Right ventricle myocardium superior (tissue), 1 donor: ENCODE results near the gene TPT1. TPM values are rescaled to one million over a fixed set of nuclear protein-coding genes. Genes with fewer than 3 reads are reported as not detected.
A peak's percentile ranks its signal among the peaks of the same experiment; 100 is the strongest.

ENCODE experiments used
- ATAC-seq: fragments of 200-7000 bp; cut with Tn5 transposase; one replicate; pipeline ENCODE4 v1.9.1; 2020; ENCODE audit warnings: mild to moderate bottlenecking; ENCODE audit not compliant: poor library complexity
- DNase-seq: peaks from one replicate; pipeline ENCODE4 v3.0.0-alpha.2; 2020
- intact Hi-C: fragments of 100-400 bp; cut with DNase I; formaldehyde crosslinking; loops from one replicate; pipeline ENCODE4 v1.11.2; 2022
- total RNA-seq: library from RNA; stranded (reverse); fragmentation: NEBNext Ultra II Directional; extraction: Animal tissue kit (Norgen Biotek cat#: 25700); gene quantifications from one replicate; pipeline ENCODE4 v1.2.1, GENCODE V29; 2021
- donor health status: DM: no; HTN: yes; CAD: no; lungs with severe emphysema.

The TPT1 gene
- total RNA-seq, 1 donor from 2014 or later: 4,220 TPM

- ATAC-seq: no peak
- no peak for DNase-seq
- intact Hi-C loops: no loop called here
Observed at GRCh38 chr13:45339867-45340266, 1.1 kb downstream of the TPT1 start.

- ATAC-seq (no peak), DNase-seq (no peak)
- intact Hi-C loops: no loop called here
Observed at GRCh38 chr13:45339399-45339798, 1.6 kb downstream of the TPT1 start.

GRCh38 chr13:45337803-45338202, 3.2 kb downstream of the TPT1 start:
- ATAC-seq (no peak), DNase-seq (no peak)
- intact Hi-C loops: no loop called here

- ATAC-seq (no peak), DNase-seq (no peak)
- intact Hi-C loops: no loop called here
Observed at GRCh38 chr13:45337395-45337794, 3.6 kb downstream of the TPT1 start.

GRCh38 chr13:45336025-45336800, 4.8 kb downstream of the TPT1 start:
- no peak for DNase-seq
- intact Hi-C loops: no loop called here
- ATAC-seq: no peak

- DNase-seq (no peak), ATAC-seq (no peak)
- intact Hi-C loops: no loop called here
Observed at GRCh38 chr13:45335397-45336024, 5.5 kb downstream of the TPT1 start.

- intact Hi-C loops: no loop called here
- ATAC-seq (no peak), DNase-seq (no peak)
Observed at GRCh38 chr13:45333977-45334922, 6.7 kb downstream of the TPT1 start.

- no peak for DNase-seq
- no peak for ATAC-seq
- intact Hi-C loops: no loop called here
Observed at GRCh38 chr13:45333251-45333976, 7.6 kb downstream of the TPT1 start.

- intact Hi-C loops: no loop called here
- no peak for DNase-seq
- no peak for ATAC-seq
Observed at GRCh38 chr13:45332831-45333219, 8.2 kb downstream of the TPT1 start.

GRCh38 chr13:45332036-45332830, 8.8 kb downstream of the TPT1 start:
- ATAC-seq (peak; percentile 2), DNase-seq (no peak)
- intact Hi-C loops: no loop called here

- DNase-seq (no peak), ATAC-seq (no peak)
- intact Hi-C loops: no loop called here
Observed at GRCh38 chr13:45331692-45332035, 9.3 kb downstream of the TPT1 start.

GRCh38 chr13:45331123-45331619, 9.8 kb downstream of the TPT1 start:
- ATAC-seq (no peak), DNase-seq (no peak)
- intact Hi-C loops: no loop called here

- no peak for DNase-seq
- no peak for ATAC-seq
- intact Hi-C loops: no loop called here
Observed at GRCh38 chr13:45328661-45329111, 12.3 kb downstream of the TPT1 start.

GRCh38 chr13:45327253-45327955, 13.6 kb downstream of the TPT1 start:
- ATAC-seq: no peak
- intact Hi-C loops: no loop called here
- no peak for DNase-seq

- peak; percentile 75 for DNase-seq
Observed at GRCh38 chr13:45325806-45326205, 15.2 kb downstream of the TPT1 start.

GRCh38 chr13:45320876-45321629, 19.9 kb downstream of the TPT1 start:
- DNase-seq (no peak), ATAC-seq (no peak)
- intact Hi-C loops: no loop called here

More at GRCh38 chr13:45325806-45326205, 15.2 kb downstream of the TPT1 start:
- intact Hi-C loops: no loop called here
- peak; percentile 87 for ATAC-seq

GRCh38 chr13:45316996-45317395, 24.0 kb downstream of the TPT1 start:
- no peak for DNase-seq
- no peak for ATAC-seq
- intact Hi-C loops: no loop called here
